Activated T-helper 17 cell treated with anti-CD3 and anti-CD28 coated beads, Interleukin-2, amount 50 U/mL, for 72 hours (primary cell): ENCODE data around the gene COL9A2. TPM values are rescaled to one million over a fixed set of nuclear protein-coding genes. Genes with fewer than 3 reads are reported as not detected.
A peak's percentile ranks its signal among the peaks of the same experiment; 100 is the strongest.

ENCODE experiments used
- ATAC-seq: fragments of 150-1000 bp; cut with Tn5 transposase; replicated peaks from 2 replicates; pipeline ENCODE4 v1.10.0; 2021; ENCODE audit warnings: mild to moderate bottlenecking, moderate library complexity
- H3K27ac Mint-ChIP-seq: one replicate; pipeline ENCODE4 v1.8.0; 2022; ENCODE audit warnings: mixed read lengths
- H3K27me3 Mint-ChIP-seq: one replicate; pipeline ENCODE4 v1.8.0; 2022; ENCODE audit warnings: mixed read lengths
- H3K36me3 Mint-ChIP-seq: one replicate; pipeline ENCODE4 v1.8.0; 2022; ENCODE audit warnings: low read depth, mild to moderate bottlenecking, mixed read lengths
- H3K4me1 Mint-ChIP-seq: one replicate; pipeline ENCODE4 v1.8.0; 2022; ENCODE audit warnings: mixed read lengths
- H3K4me3 Mint-ChIP-seq: one replicate; pipeline ENCODE4 v1.8.0; 2022; ENCODE audit warnings: mild to moderate bottlenecking, mixed read lengths
- H3K9me3 Mint-ChIP-seq: one replicate; pipeline ENCODE4 v1.8.0; 2022; ENCODE audit warnings: mixed read lengths
- total RNA-seq, 2 donors: library from RNA; stranded (reverse); gene quantifications; one replicate each; pipeline ENCODE4 v1.2.3, GENCODE V29; 2022

The COL9A2 gene
- total RNA-seq, 2 donors from 2014 or later = 7.5 to 18.9 TPM

DNA sequence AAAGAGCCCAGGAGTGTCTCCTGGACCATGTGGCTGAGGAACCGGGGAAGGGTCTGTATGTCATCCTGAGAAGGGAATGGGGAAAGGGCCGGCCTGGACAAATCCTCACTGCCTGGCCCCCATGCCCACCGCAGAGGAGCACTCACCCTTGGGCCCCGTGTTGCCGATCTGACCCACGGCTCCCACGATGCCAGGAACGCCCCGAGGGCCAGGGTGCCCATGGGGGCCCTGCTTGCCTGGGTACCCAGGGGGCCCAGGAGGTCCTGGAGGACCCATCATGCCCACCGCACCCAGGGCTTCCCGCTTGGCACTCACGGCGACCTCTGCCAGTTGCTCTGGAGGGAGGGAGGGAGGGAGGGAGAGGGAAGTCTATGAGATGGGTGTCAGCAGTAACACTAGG, 14.6 kb downstream of the COL9A2 start:
- Mint-ChIP-seq H3K4me3 (no peak overlapping the region), H3K27me3 (no peaks in the 10 kb centered on the region), H3K9me3 (no peaks in the 10 kb centered on the region), H3K36me3 (no peaks in the 10 kb centered on the region), H3K4me1 (peaks cover 2% of the 10 kb centered on the region), H3K27ac (no peak overlapping the region)
- no peak for ATAC-seq

DNA sequence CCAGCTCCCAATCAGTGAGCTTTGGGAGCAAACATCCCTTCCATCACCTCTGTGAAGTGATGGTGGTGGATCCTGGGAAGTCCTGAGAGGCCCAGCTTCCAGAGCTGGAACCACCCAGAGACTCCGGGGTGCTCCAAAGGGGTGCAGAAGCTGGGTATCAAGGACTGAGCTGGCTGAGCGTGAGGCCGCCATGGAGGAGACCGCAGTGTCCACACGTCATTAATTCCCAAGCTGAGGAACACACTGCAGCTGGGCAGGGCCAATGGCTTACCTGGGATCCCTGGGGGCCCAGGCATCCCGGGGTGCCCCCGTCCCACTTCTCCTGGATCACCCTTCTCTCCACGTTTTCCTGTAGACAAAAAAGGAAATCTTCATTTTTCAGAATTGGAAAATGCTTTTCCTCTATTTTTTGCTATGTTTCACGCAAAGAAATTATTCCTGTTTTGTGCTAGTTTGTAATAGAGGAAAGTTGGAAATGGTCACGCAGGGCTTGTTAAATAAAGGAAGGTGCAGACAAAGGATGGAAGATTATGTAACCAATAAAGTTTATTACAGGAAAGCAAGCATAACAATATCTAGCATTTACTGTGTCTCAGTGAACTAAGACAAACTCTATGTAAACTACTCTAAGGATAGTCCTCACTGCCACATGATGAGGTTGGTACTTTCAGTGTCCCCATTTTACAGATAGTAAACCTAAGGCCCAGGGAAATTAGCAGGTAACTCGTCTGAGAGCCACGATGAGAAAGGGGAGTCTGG, 15.4 kb downstream of the COL9A2 start:
- Mint-ChIP-seq H3K36me3 (no peaks in the 10 kb centered on the region), H3K27me3 (no peaks in the 10 kb centered on the region), H3K9me3 (no peaks in the 10 kb centered on the region), H3K4me3 (no peak overlapping the region), H3K27ac (no peak overlapping the region), H3K4me1 (peaks cover 5% of the 10 kb centered on the region)
- no peak for ATAC-seq

DNA sequence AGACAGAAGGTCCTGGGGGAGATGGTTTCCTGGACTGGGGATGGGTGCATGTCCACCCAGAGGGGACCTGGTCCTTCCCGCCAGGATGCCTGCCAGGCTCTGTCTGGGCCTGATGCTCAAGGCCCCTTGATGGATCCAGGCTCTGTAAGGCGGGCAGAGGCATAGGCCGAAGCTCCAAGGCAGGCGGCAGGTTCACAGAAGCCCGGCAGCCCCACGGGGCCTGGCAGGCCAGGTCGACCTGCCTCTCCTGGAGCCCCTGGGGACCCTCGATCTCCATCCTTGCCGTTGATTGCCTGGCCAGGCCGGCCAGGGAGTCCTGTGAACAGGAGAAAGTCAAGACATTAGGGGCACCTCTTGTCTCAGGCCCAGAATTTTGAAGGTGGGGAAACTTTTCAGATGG, 16.0 kb downstream of the COL9A2 start:
- H3K4me3 Mint-ChIP-seq = no peak overlapping the region
- H3K9me3 Mint-ChIP-seq = no peaks in the 10 kb centered on the region
- no peak for ATAC-seq
- H3K27ac Mint-ChIP-seq = no peak overlapping the region
- peaks cover 5% of the 10 kb centered on the region for H3K4me1 Mint-ChIP-seq
- no peaks in the 10 kb centered on the region for H3K27me3 Mint-ChIP-seq
- no peaks in the 10 kb centered on the region for H3K36me3 Mint-ChIP-seq

- Mint-ChIP-seq H3K27me3 (no peaks in the 10 kb centered on the region), H3K4me1 (peaks cover 5% of the 10 kb centered on the region), H3K4me3 (no peak overlapping the region), H3K9me3 (no peaks in the 10 kb centered on the region), H3K36me3 (no peaks in the 10 kb centered on the region), H3K27ac (peak overlapping the region; percentile 62)
- ATAC-seq = no peak
Measured at GRCh38 chr1:40300651-40301050, 16.4 kb downstream of the COL9A2 start.

DNA sequence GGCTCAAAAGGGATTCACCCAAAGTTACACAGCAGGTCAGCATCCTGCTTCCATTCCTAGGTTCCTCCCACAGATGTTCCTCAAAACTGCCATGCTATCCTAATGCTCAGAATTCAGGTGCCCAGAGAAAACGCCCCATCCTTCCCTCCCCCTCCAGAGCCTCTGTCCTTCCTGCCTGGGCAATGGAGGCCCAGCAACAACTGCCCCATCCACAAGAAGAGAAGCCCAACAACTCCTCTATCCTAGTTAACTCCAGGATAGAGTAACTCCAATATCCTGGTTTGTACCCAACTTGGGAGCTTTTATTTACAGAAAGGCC, 16.9 kb downstream of the COL9A2 start:
- Mint-ChIP-seq H3K4me1 (peaks cover 5% of the 10 kb centered on the region), H3K4me3 (no peak overlapping the region), H3K9me3 (no peaks in the 10 kb centered on the region), H3K27ac (peak overlapping the region; percentile 62), H3K36me3 (no peaks in the 10 kb centered on the region), H3K27me3 (no peaks in the 10 kb centered on the region)
- no peak for ATAC-seq

DNA sequence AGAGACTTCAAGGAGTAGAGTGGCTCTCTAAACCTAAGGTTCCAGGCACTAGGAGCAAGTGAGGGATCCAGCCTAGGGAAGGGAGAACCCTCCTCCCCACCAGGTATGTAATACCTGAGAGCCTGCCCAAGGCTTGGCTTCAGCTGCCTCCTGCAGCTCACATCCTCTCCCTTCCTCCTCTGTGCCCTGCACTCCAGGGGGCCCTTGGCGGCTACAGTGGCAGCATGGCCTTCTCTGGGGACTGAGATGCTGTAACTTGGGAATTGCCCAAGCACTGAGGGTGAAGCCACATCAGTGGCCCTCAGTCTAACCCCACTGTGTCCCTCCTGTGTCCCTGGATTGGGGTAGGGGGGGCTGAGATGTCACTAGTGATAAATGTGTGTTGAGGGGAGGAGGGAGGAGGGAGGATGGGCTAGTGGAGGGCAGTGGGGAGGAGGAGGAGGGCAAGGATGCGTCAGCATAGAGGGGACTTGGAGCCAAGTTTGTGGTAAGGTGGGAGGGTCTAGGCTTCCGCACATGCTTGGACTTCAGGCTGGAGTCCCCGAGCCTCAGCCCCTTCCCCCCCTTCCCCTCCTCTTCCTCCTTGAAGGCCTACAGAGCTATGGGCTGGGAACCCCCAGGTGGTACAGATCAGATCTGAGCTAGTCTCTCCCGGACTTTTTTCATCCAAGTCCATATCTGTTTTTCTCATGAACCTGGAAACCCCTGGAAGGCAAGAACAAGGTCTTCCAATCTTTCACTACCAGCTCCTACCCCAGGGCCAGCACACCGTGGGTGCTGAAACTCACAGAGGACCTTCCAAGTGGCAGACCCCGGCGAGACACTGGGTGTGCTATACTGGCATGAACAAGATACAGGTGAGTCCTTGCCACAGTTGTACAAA, 17.5 kb downstream of the COL9A2 start:
- no peaks in the 10 kb centered on the region for H3K27me3 Mint-ChIP-seq
- H3K27ac Mint-ChIP-seq = no peak overlapping the region
- peaks cover 5% of the 10 kb centered on the region for H3K4me1 Mint-ChIP-seq
- H3K36me3 Mint-ChIP-seq = peaks cover 5% of the 10 kb centered on the region
- H3K4me3 Mint-ChIP-seq = no peak overlapping the region
- ATAC-seq = no peak
- no peaks in the 10 kb centered on the region for H3K9me3 Mint-ChIP-seq

DNA sequence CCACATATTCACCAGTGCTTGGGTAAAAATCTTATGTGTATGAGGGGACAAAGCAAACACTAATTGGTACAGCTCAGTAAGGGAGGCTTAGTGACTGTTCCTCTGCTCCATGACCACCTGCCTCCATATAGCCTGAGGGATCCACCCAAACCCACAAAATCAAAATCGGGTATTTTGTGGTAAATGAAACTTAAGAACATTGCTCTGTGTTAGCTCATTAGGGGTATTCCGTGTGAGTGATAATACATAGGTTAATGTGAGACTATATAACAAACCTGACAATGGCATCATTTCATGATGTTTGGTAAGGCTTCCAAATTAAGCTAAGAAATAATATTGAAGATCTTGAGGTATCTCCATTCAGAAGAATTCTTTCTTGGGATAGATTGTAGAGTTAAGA, 25.8 kb downstream of the COL9A2 start:
- no peak for ATAC-seq
- H3K27ac Mint-ChIP-seq = no peak overlapping the region

GRCh38 chr1:40281853-40282252, 35.2 kb downstream of the COL9A2 start:
- Mint-ChIP-seq H3K27me3 (no peaks in the 10 kb centered on the region), H3K36me3 (peaks cover 88% of the 10 kb centered on the region), H3K4me3 (no peak overlapping the region), H3K9me3 (no peaks in the 10 kb centered on the region), H3K27ac (peak overlapping the region; percentile 11), H3K4me1 (no peaks in the 10 kb centered on the region)
- ATAC-seq = no peak

More for the DNA sequence above, 25.8 kb downstream of the COL9A2 start:
- no peaks in the 10 kb centered on the region for H3K4me1 Mint-ChIP-seq
- no peaks in the 10 kb centered on the region for H3K27me3 Mint-ChIP-seq
- H3K9me3 Mint-ChIP-seq = no peaks in the 10 kb centered on the region
- H3K4me3 Mint-ChIP-seq = no peak overlapping the region
- H3K36me3 Mint-ChIP-seq = peaks cover 85% of the 10 kb centered on the region

DNA sequence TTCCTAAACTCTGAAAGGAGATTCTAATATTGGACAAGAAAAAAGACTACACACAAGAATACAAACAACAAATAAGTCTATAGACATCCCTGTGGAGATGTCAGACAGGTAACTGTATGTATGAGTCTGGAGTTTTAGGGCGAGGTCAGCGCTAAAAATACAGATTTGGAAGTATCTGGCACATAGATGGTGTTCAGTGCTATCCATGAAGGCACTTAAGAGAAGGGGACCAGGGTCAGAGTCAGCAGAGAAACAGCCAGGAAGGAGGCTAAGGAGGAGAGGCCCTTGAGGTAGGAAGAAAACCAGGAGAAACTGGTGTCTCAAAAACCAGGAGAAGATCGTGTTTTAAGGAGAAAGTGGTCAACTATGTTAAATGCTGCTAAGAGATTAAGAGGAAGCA, 41.0 kb downstream of the COL9A2 start:
- Mint-ChIP-seq H3K36me3 (peaks cover 88% of the 10 kb centered on the region), H3K27ac (peak overlapping the region; percentile 16), H3K4me3 (no peak overlapping the region), H3K9me3 (no peaks in the 10 kb centered on the region), H3K4me1 (peaks cover 13% of the 10 kb centered on the region), H3K27me3 (no peaks in the 10 kb centered on the region)
- ATAC-seq = no peak

- H3K27ac Mint-ChIP-seq = peak overlapping the region; percentile 25
- H3K27me3 Mint-ChIP-seq = no peaks in the 10 kb centered on the region
- no peaks in the 10 kb centered on the region for H3K9me3 Mint-ChIP-seq
- no peak for ATAC-seq
- H3K36me3 Mint-ChIP-seq = peaks cover 90% of the 10 kb centered on the region
- H3K4me3 Mint-ChIP-seq = no peak overlapping the region
- H3K4me1 Mint-ChIP-seq = peaks cover 28% of the 10 kb centered on the region
Measured at GRCh38 chr1:40274331-40274730, 42.8 kb downstream of the COL9A2 start.

DNA sequence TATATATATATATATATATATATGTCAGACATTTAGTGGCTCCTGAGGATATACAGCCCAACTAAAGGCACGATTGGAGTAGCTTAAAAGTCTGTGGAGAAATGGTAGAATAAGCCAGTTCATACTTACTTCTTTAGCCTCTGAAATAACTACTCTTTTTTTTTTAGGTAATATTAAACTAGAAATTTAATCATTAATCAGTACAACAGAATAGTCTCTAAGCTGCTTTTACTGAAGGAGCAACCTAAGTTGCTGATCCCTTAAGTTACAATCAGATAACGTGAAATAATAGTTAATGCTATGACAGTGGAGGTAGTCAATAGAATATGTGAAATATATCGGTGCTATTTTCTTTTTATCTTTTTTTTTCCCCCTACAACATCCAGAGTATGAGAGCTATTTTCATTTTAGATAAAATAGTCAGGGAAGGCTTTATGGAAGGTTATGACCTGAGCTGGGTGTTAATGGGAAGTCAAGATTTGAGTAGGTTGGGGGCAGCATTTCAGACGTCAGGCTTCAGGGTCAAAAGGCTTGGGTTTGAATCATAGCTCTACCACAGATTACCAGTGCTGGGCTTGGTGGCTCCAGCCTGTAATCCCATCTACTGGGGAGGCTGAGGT, 43.4 kb downstream of the COL9A2 start:
- no peak for ATAC-seq
- peaks cover 90% of the 10 kb centered on the region for H3K36me3 Mint-ChIP-seq
- H3K27me3 Mint-ChIP-seq = no peaks in the 10 kb centered on the region
- peak overlapping the region; percentile 25 for H3K27ac Mint-ChIP-seq
- no peak overlapping the region for H3K4me3 Mint-ChIP-seq
- H3K4me1 Mint-ChIP-seq = peaks cover 28% of the 10 kb centered on the region
- no peaks in the 10 kb centered on the region for H3K9me3 Mint-ChIP-seq

- no peak for ATAC-seq
- H3K4me1 Mint-ChIP-seq = peaks cover 28% of the 10 kb centered on the region
- no peaks in the 10 kb centered on the region for H3K27me3 Mint-ChIP-seq
- H3K36me3 Mint-ChIP-seq = peaks cover 97% of the 10 kb centered on the region
- no peak overlapping the region for H3K4me3 Mint-ChIP-seq
- H3K27ac Mint-ChIP-seq = peak overlapping the region; percentile 84
- no peaks in the 10 kb centered on the region for H3K9me3 Mint-ChIP-seq
Measured at GRCh38 chr1:40272653-40273213, 44.4 kb downstream of the COL9A2 start.

DNA sequence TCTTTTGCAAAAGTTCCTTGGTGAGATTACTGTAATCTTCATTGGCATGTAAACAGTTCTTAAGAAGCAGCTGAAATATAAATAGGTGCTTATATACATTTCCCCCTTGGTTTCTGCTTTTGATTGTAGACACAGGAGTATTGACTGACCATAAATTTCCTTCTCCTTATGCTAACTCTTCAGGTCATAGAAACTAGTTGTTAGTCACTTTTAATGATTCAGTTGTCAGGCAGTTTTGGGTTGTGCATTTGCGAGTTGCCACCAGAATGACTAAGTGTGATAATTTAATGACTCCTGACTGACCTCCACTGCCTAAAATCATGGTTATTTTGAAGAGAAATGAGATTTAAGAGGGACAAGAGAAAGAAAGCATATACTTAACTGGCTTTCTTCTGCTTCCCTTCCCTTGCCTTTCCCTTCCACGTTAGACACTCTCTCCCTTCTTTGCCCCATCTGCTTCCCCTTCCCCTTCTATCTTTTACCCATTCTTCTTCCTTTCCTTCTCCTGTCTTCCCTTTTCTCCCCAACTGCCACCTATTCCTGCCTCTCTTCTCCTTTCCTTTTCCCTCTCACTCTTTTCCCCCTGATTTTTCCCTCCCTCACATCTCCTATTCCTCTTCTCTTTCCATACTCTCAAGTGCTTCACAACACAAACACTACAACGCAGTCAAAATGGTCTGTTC, 46.8 kb downstream of the COL9A2 start:
- peaks cover 98% of the 10 kb centered on the region for H3K36me3 Mint-ChIP-seq
- H3K4me1 Mint-ChIP-seq = peaks cover 28% of the 10 kb centered on the region
- H3K4me3 Mint-ChIP-seq = peak overlapping the region; percentile 76
- no peaks in the 10 kb centered on the region for H3K27me3 Mint-ChIP-seq
- H3K9me3 Mint-ChIP-seq = no peaks in the 10 kb centered on the region
- peak overlapping the region; percentile 98 for H3K27ac Mint-ChIP-seq
- peak; percentile 95 for ATAC-seq

GRCh38 chr1:40268211-40268610, 48.9 kb downstream of the COL9A2 start:
- Mint-ChIP-seq H3K4me3 (no peak overlapping the region), H3K36me3 (peaks cover 100% of the 10 kb centered on the region), H3K4me1 (peaks cover 21% of the 10 kb centered on the region), H3K27me3 (no peaks in the 10 kb centered on the region), H3K9me3 (no peaks in the 10 kb centered on the region), H3K27ac (peak overlapping the region; percentile 79)
- ATAC-seq = no peak
